ENCODE data around the gene NCAPD2. TPM values are rescaled to one million over a fixed set of nuclear protein-coding genes. Genes with fewer than 3 reads are reported as not detected.

The NCAPD2 gene
- total RNA-seq, 1 donor from 2014 or later: 32.0 TPM

GRCh38 chr12:6546016-6546415, 52.1 kb downstream of the NCAPD2 start:
- no peaks in the 10 kb centered on the region for H3K9me3 ChIP-seq
- H3K36me3 ChIP-seq: peaks cover 79% of the 10 kb centered on the region
- DNase-seq: no peak
- H3K27me3 ChIP-seq (ENCODE audit: low read depth): no peaks in the 10 kb centered on the region
- TF ChIP-seq CTCF (IDR thresholded peaks at IDR 0.05): no peak
- intact Hi-C loops (cut with DNase I): no loop called here
- H3K4me1 ChIP-seq: peaks cover 38% of the 10 kb centered on the region
- no peak for ATAC-seq
- H3K4me3 ChIP-seq: no peak overlapping the region
- H3K27ac ChIP-seq: no peak overlapping the region

- ATAC-seq: no peak
- no peak for TF ChIP-seq CTCF (IDR thresholded peaks at IDR 0.05)
- no peaks in the 10 kb centered on the region for H3K27me3 ChIP-seq (ENCODE audit: low read depth)
- intact Hi-C loops (cut with DNase I): no loop called here
- H3K4me1 ChIP-seq: peaks cover 47% of the 10 kb centered on the region
- DNase-seq: no peak
- peaks cover 74% of the 10 kb centered on the region for H3K36me3 ChIP-seq
- H3K27ac ChIP-seq: no peak overlapping the region
- H3K4me3 ChIP-seq: no peak overlapping the region
- no peaks in the 10 kb centered on the region for H3K9me3 ChIP-seq
Observed at GRCh38 chr12:6547566-6547965, 53.7 kb downstream of the NCAPD2 start.

- Histone ChIP-seq H3K4me1 (peaks cover 51% of the 10 kb centered on the region), H3K27ac (no peak overlapping the region), H3K27me3 (ENCODE audit: low read depth) (no peaks in the 10 kb centered on the region), H3K36me3 (peaks cover 72% of the 10 kb centered on the region), H3K9me3 (no peaks in the 10 kb centered on the region), H3K4me3 (no peak overlapping the region)
- ATAC-seq (no peak), DNase-seq (no peak)
- TF ChIP-seq CTCF (IDR thresholded peaks at IDR 0.05): no peak
- intact Hi-C loops (cut with DNase I): no loop called here
Observed at GRCh38 chr12:6547987-6548386, 54.1 kb downstream of the NCAPD2 start.

- Histone ChIP-seq H3K4me3 (no peak overlapping the region), H3K9me3 (no peaks in the 10 kb centered on the region), H3K36me3 (peaks cover 66% of the 10 kb centered on the region), H3K27ac (no peak overlapping the region), H3K4me1 (peaks cover 57% of the 10 kb centered on the region), H3K27me3 (ENCODE audit: low read depth) (no peaks in the 10 kb centered on the region)
- intact Hi-C loops (cut with DNase I): no loop called here
- no peak for ATAC-seq
- TF ChIP-seq CTCF (IDR thresholded peaks at IDR 0.05): no peak
- DNase-seq: no peak
Observed at GRCh38 chr12:6548556-6548955, 54.7 kb downstream of the NCAPD2 start.

GRCh38 chr12:6548966-6549683, 55.2 kb downstream of the NCAPD2 start:
- intact Hi-C loops (cut with DNase I): no loop called here
- H3K4me1 ChIP-seq: peaks cover 63% of the 10 kb centered on the region
- DNase-seq: no peak
- no peaks in the 10 kb centered on the region for H3K9me3 ChIP-seq
- no peaks in the 10 kb centered on the region for H3K27me3 ChIP-seq (ENCODE audit: low read depth)
- ATAC-seq: no peak
- no peak overlapping the region for H3K4me3 ChIP-seq
- H3K36me3 ChIP-seq: peaks cover 60% of the 10 kb centered on the region
- TF ChIP-seq CTCF (IDR thresholded peaks at IDR 0.05): no peak
- H3K27ac ChIP-seq: peak overlapping the region; percentile 78
